CD4-positive, alpha-beta T cell treated with Interleukin-17A for 1 hour (primary cell): ENCODE results near the gene CLIP2.

ENCODE experiments used
- DNase-seq: peaks from one replicate; pipeline ENCODE4 v3.0.0-alpha.2; 2020

Gene CLIP2

DNA sequence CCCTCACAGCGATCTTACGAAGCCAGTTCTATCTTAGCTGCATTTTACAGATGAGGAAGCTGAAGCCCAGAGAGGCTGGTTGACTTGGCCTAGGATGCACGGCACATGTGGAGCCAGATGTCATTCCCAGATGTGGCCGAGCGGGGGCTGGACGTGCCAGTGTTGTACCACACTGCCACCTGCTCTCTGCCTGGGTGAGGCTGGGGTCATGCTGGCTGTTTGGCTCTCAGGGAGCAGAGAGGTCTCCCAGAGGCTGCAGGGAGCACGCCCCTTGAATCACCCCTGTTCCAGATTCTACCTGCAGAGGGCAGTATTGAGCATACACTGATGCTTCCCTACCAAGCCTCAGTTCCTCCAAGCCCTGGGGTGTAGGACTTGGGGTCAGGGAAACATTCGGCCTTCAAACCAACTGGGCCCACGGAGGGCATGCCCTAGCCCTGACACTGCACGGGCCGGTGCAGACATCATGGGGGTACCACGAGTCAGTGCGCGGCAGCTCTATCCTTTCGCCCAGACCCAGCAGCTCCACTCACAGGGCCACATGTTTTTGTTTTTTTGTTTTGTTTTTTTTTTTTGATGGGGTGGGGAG, 160.7 kb downstream of the CLIP2 start:
- DNase-seq, result peak; percentile 72

DNA sequence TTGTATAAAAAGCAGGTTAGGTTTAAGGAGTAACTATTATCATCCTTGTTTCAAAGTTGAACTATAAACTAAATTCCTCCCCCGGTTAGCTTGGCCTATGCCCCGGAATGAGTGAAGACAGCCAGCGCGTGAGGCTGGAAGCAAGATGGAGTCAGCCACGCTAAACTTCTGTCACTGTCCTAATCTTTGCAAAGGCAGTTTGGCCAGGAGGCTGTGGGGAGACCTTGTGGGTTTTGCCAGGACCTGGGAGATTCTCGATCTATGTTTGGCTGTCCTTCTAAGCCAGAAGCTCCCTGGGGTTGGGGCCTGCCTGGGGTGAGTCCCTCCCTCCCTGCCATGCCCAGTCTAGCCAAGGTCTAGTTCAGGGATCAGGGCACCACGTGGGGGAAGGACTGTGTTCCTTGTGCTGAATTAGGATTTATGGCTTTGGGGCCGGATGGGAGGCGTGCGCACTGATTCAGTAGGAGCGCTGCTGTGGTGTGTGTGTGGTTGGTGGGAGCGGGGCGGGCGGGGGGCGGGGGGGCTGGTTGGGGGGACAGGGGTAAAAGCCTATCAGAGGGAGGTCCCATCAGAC, 163.6 kb downstream of the CLIP2 start:
- DNase-seq, result no peak

DNA sequence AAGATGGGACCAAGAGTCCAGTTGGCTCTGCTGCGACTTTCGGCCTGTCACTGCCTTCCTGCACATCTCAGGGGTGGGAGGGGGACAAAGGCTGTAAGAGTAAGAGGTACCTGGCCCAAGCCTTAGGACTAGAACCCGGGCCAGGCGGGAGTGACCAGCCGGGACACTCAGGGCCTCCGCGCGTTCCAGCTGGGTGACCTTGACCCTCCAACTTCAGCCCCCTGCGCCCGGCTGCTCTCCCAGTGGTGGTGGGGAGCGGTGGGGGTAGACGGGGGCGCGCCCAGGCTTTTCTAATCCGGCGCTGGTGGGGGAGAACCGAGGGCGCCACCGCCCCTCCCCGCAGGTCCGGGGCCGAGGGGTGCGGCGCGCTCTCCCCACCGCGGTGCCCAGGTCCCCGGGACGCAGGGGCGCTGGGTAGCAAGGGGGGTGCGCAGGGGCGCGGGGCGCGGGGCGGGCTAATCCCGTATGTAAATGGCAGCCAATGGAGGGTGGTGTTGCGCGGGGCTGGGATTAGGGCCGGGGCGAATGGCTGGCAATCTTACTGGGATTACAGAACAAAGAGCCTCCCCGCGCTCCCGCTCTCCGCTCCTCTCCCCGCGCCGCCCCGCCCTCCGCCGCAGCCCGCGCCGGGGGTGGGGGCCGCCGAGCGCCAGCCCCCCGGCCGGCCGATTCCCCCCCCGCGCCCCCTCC, 164.3 kb downstream of the CLIP2 start, which contains the start of gene GTF2IRD1:
Gene GTF2IRD1 (plus strand): TSS at position 585 of the 690 bp plus-strand sequence. CDS start 54,175 bp downstream, outside the sequence.
- DNase-seq, result peak; percentile 52

DNA sequence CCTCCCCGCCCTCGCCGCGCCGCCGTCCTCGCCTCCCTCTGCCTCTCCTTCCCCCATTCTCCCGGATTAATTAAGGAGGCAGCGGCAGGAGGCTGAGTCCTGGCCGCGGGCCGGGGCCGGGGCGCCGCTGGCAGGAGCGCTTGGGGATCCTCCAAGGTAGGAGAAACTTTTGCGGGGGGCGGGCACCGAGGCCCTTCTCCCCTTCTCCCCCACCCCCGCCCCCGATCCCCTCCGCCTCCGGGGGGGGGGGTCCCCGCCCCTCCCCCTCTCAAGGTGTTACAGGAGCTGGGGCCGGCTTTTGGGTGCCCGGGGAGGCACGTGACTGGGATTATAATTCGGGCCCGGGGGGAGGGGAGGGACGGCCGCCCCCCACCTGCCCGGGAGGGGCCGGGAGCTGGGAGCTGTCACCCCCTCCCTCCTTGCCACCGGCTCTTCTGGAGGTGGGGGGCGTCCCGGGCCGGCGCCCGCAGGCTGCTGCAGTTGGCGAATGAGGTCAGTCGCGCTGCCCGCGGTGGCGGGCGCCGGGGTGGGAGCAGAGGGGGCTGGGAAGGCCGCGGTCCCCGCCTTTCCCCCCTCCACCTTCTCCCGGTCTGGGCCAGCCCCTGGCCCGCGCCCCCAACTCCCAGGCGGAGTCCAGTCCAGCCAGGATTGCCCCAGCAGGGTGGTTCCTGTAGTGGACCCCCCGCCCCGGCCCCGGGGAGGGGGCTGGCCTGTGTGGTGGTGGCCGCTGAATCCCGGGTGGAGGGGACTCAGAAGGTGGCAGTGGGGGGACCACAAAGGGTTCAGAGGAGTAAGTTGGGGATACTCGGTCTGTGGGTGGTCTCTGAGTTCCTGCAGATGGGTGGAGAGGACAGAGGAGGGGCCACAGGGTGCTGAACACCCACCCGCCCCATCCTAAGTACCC, 165.1 kb downstream of the CLIP2 start:
- DNase-seq, result no peak

DNA sequence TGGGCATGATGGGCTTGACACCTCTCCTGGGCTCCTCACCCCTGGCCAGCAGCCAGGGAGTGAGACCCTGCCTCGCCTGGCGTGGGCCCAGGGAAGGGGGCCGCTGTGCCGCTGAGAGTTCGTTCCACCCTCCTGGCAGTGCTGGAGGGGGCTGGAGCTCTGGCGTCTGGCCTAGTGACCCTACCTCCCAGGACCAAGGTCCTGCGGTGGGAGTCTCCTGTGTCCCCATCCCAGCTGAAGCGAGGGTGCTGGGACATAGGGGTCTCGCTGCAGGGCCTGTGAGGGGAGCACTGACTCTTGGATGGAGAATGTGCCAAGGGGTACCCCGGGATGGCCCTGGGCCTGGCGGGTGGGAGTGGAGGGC, 165.7 kb downstream of the CLIP2 start:
- DNase-seq, result no peak

DNA sequence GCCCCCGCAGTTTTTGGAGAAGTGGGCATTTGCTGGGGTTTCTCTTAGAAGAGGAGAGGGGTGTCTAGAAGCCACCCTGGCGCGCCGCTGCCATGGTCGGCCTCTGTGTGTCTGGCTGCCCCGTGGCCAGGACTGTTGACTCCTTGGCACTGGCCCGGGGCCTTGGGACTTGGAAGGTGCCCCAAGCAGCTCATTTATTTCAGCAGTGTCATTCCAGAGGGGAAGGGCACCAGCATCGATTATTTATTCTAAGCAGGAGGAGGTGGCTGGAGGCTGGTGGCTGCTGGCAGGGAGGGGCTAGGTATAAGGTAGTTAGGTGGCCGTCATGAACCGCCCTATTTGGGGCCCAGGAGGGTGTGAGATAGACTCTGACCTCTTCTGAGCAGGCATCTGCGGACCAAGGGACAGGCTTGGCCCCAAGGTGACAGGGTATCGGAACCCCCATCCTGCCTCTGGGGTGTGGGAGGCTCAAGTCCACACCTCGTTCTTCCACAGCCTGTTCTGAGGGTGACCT, 166.1 kb downstream of the CLIP2 start:
- no peak for DNase-seq
